MM.1S (cell line): ENCODE results near the gene CPT1C.

Experiments used
- DNase-seq: peaks from one replicate; pipeline ENCODE4 v3.0.0-alpha.2; 2015
- H2AFZ ChIP-seq: fragments of 300-600 bp; sonication (generic); 2 replicates; pipeline ENCODE4 v1.6.0; 2016; ENCODE audit warnings: antibody characterized with exemption, low read length
- H3F3A ChIP-seq: fragments of 300-600 bp; sonication (generic); 2 replicates; pipeline ENCODE4 v1.6.1; 2016; ENCODE audit warnings: mild to moderate bottlenecking, antibody characterized with exemption, low read length, moderate library complexity, mixed read lengths; ENCODE audit not compliant: insufficient read depth
- H3K27ac ChIP-seq: fragments of 300-600 bp; sonication (generic); 2 replicates; pipeline ENCODE4 v1.5.1; 2016; ENCODE audit warnings: mild to moderate bottlenecking, low read length
- H3K27me3 ChIP-seq: fragments of 300-600 bp; sonication (generic); replicated peaks from 2 replicates; pipeline ENCODE4 v1.6.0; 2016; ENCODE audit warnings: low read length; ENCODE audit not compliant: insufficient read depth
- H3K36me3 ChIP-seq: fragments of 300-600 bp; sonication (generic); replicated peaks from 2 replicates; pipeline ENCODE4 v1.6.1; 2016; ENCODE audit warnings: mild to moderate bottlenecking, low read length, mixed read lengths; ENCODE audit not compliant: insufficient read depth
- H3K4me1 ChIP-seq: fragments of 300-600 bp; sonication (generic); 2 replicates; pipeline ENCODE4 v1.6.1; 2016; ENCODE audit warnings: low read length, mixed read lengths
- H3K4me2 ChIP-seq: fragments of 300-600 bp; sonication (generic); 2 replicates; pipeline ENCODE4 v1.6.0; 2016; ENCODE audit warnings: low read depth, low read length
- H3K4me3 ChIP-seq: fragments of 300-600 bp; sonication (generic); 2 replicates; pipeline ENCODE4 v1.5.1; 2016; ENCODE audit warnings: low read length, mixed read lengths
- H3K79me2 ChIP-seq: fragments of 300-600 bp; sonication (generic); 2 replicates; pipeline ENCODE4 v1.6.1; 2016; ENCODE audit warnings: mixed run types, low read length, mixed read lengths
- H3K9ac ChIP-seq: fragments of 300-600 bp; sonication (generic); 2 replicates; pipeline ENCODE4 v1.6.1; 2016; ENCODE audit warnings: low read length, mixed read lengths
- H3K9me2 ChIP-seq: fragments of 300-600 bp; sonication (generic); replicated peaks from 2 replicates; pipeline ENCODE4 v1.6.1; 2016; ENCODE audit warnings: mild to moderate bottlenecking, low read length, mixed read lengths; ENCODE audit not compliant: insufficient read depth
- H3K9me3 ChIP-seq: fragments of 300-600 bp; sonication (generic); replicated peaks from 2 replicates; pipeline ENCODE4 v1.6.1; 2016; ENCODE audit warnings: mild to moderate bottlenecking, low read length, mixed read lengths; ENCODE audit not compliant: insufficient read depth
- H4K20me1 ChIP-seq: fragments of 300-600 bp; sonication (generic); 2 replicates; pipeline ENCODE4 v1.6.1; 2016; ENCODE audit warnings: mild to moderate bottlenecking, low read length, moderate library complexity, mixed read lengths; ENCODE audit not compliant: insufficient read depth
- EZH2 ChIP-seq: fragments of 300-600 bp; sonication (generic); optimal IDR thresholded peaks from 2 replicates; pipeline ENCODE3; 2017; ENCODE audit warnings: low read depth, mild to moderate bottlenecking, antibody characterized with exemption, low read length, mixed read lengths
- EZH2phosphoT487 ChIP-seq: fragments of 300-600 bp; sonication (generic); IDR thresholded peaks from 2 replicates; pipeline ENCODE4 v1.6.1; 2018; ENCODE audit warnings: antibody characterized with exemption, low read length
- TF ChIP-seq, protein P1 (sequence below): fragments of 300-600 bp; sonication (generic); IDR thresholded peaks from 2 replicates; pipeline ENCODE4 v1.5.1; 2016; ENCODE audit warnings: antibody characterized with exemption, low read length, mixed read lengths

The CPT1C gene

DNA sequence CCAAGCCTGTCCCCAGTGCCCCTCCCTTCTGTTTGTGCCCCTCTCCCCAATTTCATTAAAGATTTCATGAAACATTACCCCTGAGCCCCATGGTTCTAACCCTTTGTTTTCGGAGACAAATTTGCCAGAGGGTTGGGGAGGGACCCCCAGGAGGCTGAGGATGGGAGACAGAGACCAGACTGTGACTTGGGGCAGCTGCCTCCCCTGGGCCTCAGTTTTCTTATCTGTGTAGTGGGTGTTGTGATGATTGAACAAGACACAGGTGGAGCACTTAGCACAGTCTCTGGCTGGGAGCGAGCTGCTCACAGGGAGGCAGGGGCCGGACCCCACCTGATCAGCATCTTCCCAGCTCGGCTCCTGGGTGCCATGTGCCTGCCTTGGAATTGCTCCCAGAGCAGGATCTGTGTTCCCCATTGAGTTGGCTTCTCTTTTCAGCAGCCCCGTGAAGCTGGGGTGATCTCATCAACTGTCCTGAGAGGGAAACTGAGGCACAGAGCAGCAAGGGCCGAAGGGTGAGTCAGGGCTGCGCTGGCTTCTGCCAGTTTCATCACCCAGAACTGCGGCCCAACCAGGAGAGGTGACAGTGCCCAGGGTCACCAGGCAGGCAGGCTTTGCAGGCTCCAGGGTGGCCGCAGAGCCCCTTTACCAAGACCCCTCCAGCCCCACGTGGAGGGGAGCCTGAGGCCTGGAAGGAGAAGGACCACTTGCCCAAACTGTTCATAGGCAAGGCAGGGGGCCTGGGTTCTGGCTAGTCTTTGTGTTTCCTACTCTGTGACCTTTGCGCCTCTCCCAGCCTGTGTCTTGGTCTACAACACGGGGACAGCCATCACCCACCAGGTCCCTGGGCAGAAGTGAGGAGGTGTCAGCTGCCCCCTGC, 32.1 kb upstream of the CPT1C start:
- H3K4me2 ChIP-seq: no peak overlapping the region
- DNase-seq: no peak
- H3K79me2 ChIP-seq: peaks cover 19% of the 10 kb centered on the region
- H3K9me2 ChIP-seq: no peaks in the 10 kb centered on the region
- TF ChIP-seq EZH2phosphoT487 (no peak), EZH2 (no peak)
- TF ChIP-seq, protein P1, sequence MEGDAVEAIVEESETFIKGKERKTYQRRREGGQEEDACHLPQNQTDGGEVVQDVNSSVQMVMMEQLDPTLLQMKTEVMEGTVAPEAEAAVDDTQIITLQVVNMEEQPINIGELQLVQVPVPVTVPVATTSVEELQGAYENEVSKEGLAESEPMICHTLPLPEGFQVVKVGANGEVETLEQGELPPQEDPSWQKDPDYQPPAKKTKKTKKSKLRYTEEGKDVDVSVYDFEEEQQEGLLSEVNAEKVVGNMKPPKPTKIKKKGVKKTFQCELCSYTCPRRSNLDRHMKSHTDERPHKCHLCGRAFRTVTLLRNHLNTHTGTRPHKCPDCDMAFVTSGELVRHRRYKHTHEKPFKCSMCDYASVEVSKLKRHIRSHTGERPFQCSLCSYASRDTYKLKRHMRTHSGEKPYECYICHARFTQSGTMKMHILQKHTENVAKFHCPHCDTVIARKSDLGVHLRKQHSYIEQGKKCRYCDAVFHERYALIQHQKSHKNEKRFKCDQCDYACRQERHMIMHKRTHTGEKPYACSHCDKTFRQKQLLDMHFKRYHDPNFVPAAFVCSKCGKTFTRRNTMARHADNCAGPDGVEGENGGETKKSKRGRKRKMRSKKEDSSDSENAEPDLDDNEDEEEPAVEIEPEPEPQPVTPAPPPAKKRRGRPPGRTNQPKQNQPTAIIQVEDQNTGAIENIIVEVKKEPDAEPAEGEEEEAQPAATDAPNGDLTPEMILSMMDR: no peak
- H3F3A ChIP-seq: peaks cover 11% of the 10 kb centered on the region
- no peaks in the 10 kb centered on the region for H3K9me3 ChIP-seq
- H3K27ac ChIP-seq: no peak overlapping the region
- no peaks in the 10 kb centered on the region for H4K20me1 ChIP-seq
- no peaks in the 10 kb centered on the region; the same call in 1 of the 2 replicates for H3K36me3 ChIP-seq
- H3K27me3 ChIP-seq: no peaks in the 10 kb centered on the region
- H3K4me3 ChIP-seq: no peak overlapping the region
- H2AFZ ChIP-seq: no peak overlapping the region
- no peak overlapping the region for H3K9ac ChIP-seq
- H3K4me1 ChIP-seq: peaks cover 9% of the 10 kb centered on the region

DNA sequence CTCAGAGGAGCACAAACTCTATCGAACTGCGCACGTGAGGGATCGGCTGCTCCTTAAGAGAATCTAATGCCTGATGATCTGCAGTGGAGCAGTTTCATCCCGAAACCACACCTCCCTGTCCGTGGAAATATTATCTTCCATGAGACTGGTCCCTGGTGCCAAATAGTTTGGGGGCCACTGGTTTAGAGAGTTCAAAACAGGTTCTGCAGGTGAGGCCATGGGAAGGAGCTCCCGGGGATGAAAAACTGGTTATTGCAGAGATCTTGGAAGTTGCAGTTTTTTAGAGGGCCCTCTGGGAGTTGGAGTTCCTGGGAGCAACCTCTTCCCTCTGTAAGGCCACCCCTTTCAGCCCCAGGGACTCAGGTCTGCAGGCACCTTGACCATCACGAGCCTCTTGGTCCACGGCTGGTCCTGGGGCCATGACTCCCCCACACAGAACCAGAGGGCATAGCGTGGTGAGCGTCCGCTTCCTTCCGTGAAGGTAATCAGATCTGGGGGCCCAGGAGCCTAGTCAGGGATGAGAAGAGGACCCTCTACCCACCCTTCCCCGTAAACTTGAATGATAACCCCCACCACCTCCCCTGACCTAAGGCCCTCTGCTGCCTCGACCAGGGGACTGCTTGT, 30.5 kb upstream of the CPT1C start:
- H3F3A ChIP-seq: peaks cover 28% of the 10 kb centered on the region

DNA sequence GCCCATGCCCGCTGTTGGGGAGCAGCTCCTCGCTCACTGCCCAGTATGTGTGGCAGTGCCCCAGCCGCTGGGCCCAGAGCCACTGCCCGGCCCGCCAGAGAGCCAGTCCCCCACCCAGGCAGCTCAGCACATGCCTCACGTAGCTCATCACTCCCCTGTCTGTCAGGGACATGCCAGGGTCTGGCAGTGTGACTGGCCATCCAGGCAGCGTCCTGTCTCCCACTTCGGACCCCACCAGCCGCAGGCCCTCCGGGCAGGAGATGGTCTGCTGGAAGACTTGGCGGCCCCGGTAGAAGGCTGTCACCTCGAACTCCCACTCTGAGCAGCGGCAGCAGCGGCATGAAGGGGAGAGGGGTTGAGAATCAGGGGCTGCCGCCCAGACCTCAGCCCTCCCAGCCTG, 28.9 kb upstream of the CPT1C start:
- Histone ChIP-seq H3K27ac (no peak overlapping the region), H3K27me3 (no peaks in the 10 kb centered on the region), H2AFZ (no peak overlapping the region), H3K9ac (no peak overlapping the region), H3K9me2 (no peaks in the 10 kb centered on the region), H3F3A (peaks cover 30% of the 10 kb centered on the region), H3K4me3 (no peak overlapping the region), H3K4me1 (peaks cover 12% of the 10 kb centered on the region), H3K79me2 (peaks cover 42% of the 10 kb centered on the region), H4K20me1 (no peaks in the 10 kb centered on the region), H3K4me2 (no peak overlapping the region), H3K36me3 (no peaks in the 10 kb centered on the region), H3K9me3 (no peaks in the 10 kb centered on the region)
- no peak for DNase-seq
- TF ChIP-seq, protein P1: no peak
- TF ChIP-seq EZH2 (no peak), EZH2phosphoT487 (no peak)

More for the DNA sequence above, 30.5 kb upstream of the CPT1C start:
- no peaks in the 10 kb centered on the region for H4K20me1 ChIP-seq
- no peak for DNase-seq
- H2AFZ ChIP-seq: no peak overlapping the region
- no peak overlapping the region for H3K27ac ChIP-seq
- TF ChIP-seq, protein P1: no peak
- no peak for TF ChIP-seq EZH2
- no peak for TF ChIP-seq EZH2phosphoT487
- H3K9me2 ChIP-seq: no peaks in the 10 kb centered on the region
- peaks cover 9% of the 10 kb centered on the region for H3K4me1 ChIP-seq
- H3K9ac ChIP-seq: no peak overlapping the region
- peaks cover 29% of the 10 kb centered on the region for H3K79me2 ChIP-seq
- H3K4me3 ChIP-seq: no peak overlapping the region
- no peak overlapping the region for H3K4me2 ChIP-seq
- no peaks in the 10 kb centered on the region for H3K27me3 ChIP-seq
- H3K9me3 ChIP-seq: no peaks in the 10 kb centered on the region
- H3K36me3 ChIP-seq: no peaks in the 10 kb centered on the region; the same call in 1 of the 2 replicates
